ENCODE results near the gene POLK.
A peak's percentile ranks its signal among the peaks of the same experiment; 100 is the strongest.
"Not testable (repeated sequence)": the region's sequence is repeated elsewhere in the genome, so short reads cannot be mapped to it uniquely, and the experiment has no call there.

POLK gene

GRCh38 chr5:75603371-75603770 lies 91.7 kb downstream of the POLK start:
- peak; percentile 46 for DNase-seq (ENCODE audit: low read depth, low spot score)
- H3K4me3 ChIP-seq (ENCODE audit: low read depth, low read length): no peak overlapping the region
- TF ChIP-seq CTCF (IDR thresholded peaks at IDR 0.05; ENCODE audit: insufficient read depth, low read length, missing control alignments): no peak
- POLR2A ChIA-PET: interaction anchor here (0.7 kb wide), 1 partner anchor 114 kb away, joined by 3 read pairs; no protein-coding TSS in a partner anchor
- CTCF ChIA-PET: no interaction called here

- CTCF ChIA-PET: no interaction called here
- no peak for TF ChIP-seq CTCF (IDR thresholded peaks at IDR 0.05; ENCODE audit: insufficient read depth, low read length, missing control alignments)
- POLR2A ChIA-PET: interaction anchor here (0.7 kb wide), 1 partner anchor 113 kb away, joined by 3 read pairs; no protein-coding TSS in a partner anchor
These were observed 92.1 kb downstream of the POLK start for GRCh38 chr5:75603821-75604220.

GRCh38 chr5:75607341-75607740 lies 95.7 kb downstream of the POLK start:
- DNase-seq (ENCODE audit: low read depth, low spot score); H3K4me3 ChIP-seq (ENCODE audit: low read depth, low read length); POLR2A ChIA-PET: not testable (repeated sequence)
- CTCF ChIA-PET: interaction anchor here (1.0 kb wide), 1 partner anchor 25 kb away, joined by 3 read pairs; no protein-coding TSS in a partner anchor

More at GRCh38 chr5:75603821-75604220, 92.1 kb downstream of the POLK start:
- no peak for DNase-seq (ENCODE audit: low read depth, low spot score)
- no peak overlapping the region for H3K4me3 ChIP-seq (ENCODE audit: low read depth, low read length)

- ChIA-PET POLR2A (no interaction called here), CTCF (no interaction called here)
- H3K4me3 ChIP-seq (ENCODE audit: low read depth, low read length): no peak overlapping the region
- no peak for DNase-seq (ENCODE audit: low read depth, low spot score)
- TF ChIP-seq CTCF (IDR thresholded peaks at IDR 0.05; ENCODE audit: insufficient read depth, low read length, missing control alignments): no peak
These were observed 97.2 kb downstream of the POLK start for GRCh38 chr5:75608870-75609269.

- TF ChIP-seq CTCF (IDR thresholded peaks at IDR 0.05; ENCODE audit: insufficient read depth, low read length, missing control alignments): no peak
- no peak for DNase-seq (ENCODE audit: low read depth, low spot score)
- no peak overlapping the region for H3K4me3 ChIP-seq (ENCODE audit: low read depth, low read length)
- ChIA-PET CTCF (no interaction called here), POLR2A (no interaction called here)
These were observed 98.5 kb downstream of the POLK start for GRCh38 chr5:75610201-75610600.

- POLR2A ChIA-PET; CTCF ChIA-PET; DNase-seq (ENCODE audit: low read depth, low spot score): not testable (repeated sequence)
- peak overlapping the region; percentile 54 for H3K4me3 ChIP-seq (ENCODE audit: low read depth, low read length)
These were observed 99.2 kb downstream of the POLK start for GRCh38 chr5:75610859-75611310.

GRCh38 chr5:75611311-75612225 lies 99.9 kb downstream of the POLK start, which contains the start of gene ANKDD1B:
ANKDD1B (plus strand) TSS chr5:75611453; CDS start chr5:75611635, 182 bp downstream.
- H3K4me3 ChIP-seq (ENCODE audit: low read depth, low read length): peak within 1 kb of the TSS; percentile 54

More at GRCh38 chr5:75611311-75612225, 99.9 kb downstream of the POLK start, which contains the start of gene ANKDD1B:
- POLR2A ChIA-PET: interaction anchor here (0.8 kb wide), 1 partner anchor 161 kb away, joined by 4 read pairs; no protein-coding TSS in a partner anchor
- CTCF ChIA-PET: interaction anchor here (1.2 kb wide), 1 partner anchor 69 kb away, joined by 4 read pairs; no protein-coding TSS in a partner anchor
- no peak for DNase-seq (ENCODE audit: low read depth, low spot score)
- TF ChIP-seq CTCF (IDR thresholded peaks at IDR 0.05; ENCODE audit: insufficient read depth, low read length, missing control alignments): no peak

Data from AG04449 (cell line).